Ascending aorta (tissue), 2 donors: ENCODE data around the gene WAC. TPM values are rescaled to one million over a fixed set of nuclear protein-coding genes. Genes with fewer than 3 reads are reported as not detected.

Experiments used
- DNase-seq, 2 donors: peaks; one replicate each; pipeline ENCODE4 v3.0.0-alpha.2; 2019; ENCODE audit warnings: low spot score in 2 of 2
- H3K27ac ChIP-seq, 2 donors: fragments of 200-600 bp; sonication (generic); one replicate each; pipeline ENCODE4 v1.5.1; 2016 to 2017; ENCODE audit warnings: mild to moderate bottlenecking in 1 of 2
- H3K27me3 ChIP-seq: fragments of 200-600 bp; sonication (generic); one replicate; pipeline ENCODE4 v1.5.1; 2017
- H3K36me3 ChIP-seq, 2 donors: fragments of 200-600 bp; sonication (generic); one replicate each; pipeline ENCODE4 v1.5.1; 2016
- H3K4me1 ChIP-seq, 2 donors: fragments of 200-600 bp; sonication (generic); one replicate each; pipeline ENCODE4 v1.5.1; 2016 to 2017; ENCODE audit warnings: mild to moderate bottlenecking in 1 of 2
- H3K4me3 ChIP-seq, 2 donors: fragments of 200-600 bp; sonication (generic); one replicate each; pipeline ENCODE4 v1.5.1; 2016 to 2017; ENCODE audit warnings: mild to moderate bottlenecking in 1 of 2
- H3K9me3 ChIP-seq, 2 donors: fragments of 200-600 bp; sonication (generic); one replicate each; pipeline ENCODE4 v1.5.1; 2016
- intact Hi-C: fragments of 100-400 bp; cut with DNase I; formaldehyde crosslinking; loops from one replicate; pipeline ENCODE4 v1.15.1; 2023
- total RNA-seq: library from RNA; depleted of rRNA; stranded (reverse); fragments of >200 nt; gene quantifications from one replicate; pipeline ENCODE4 v1.1.0, GENCODE V29; 2016
- TF ChIP-seq, protein P1 (sequence below), 3 experiments: fragments of 200-600 bp in 2 of 3; fragments of 450-650 bp in 1 of 3; sonication (generic) in 2 of 3; IDR thresholded peaks; one replicate each; pipeline ENCODE4 v1.5.1; 2016 to 2019; ENCODE audit warnings: antibody characterized with exemption in 3 of 3, mild to moderate bottlenecking in 1 of 3, moderate library complexity in 1 of 3

The WAC gene
- total RNA-seq, 1 donor from 2014 or later = 30.5 TPM

DNA sequence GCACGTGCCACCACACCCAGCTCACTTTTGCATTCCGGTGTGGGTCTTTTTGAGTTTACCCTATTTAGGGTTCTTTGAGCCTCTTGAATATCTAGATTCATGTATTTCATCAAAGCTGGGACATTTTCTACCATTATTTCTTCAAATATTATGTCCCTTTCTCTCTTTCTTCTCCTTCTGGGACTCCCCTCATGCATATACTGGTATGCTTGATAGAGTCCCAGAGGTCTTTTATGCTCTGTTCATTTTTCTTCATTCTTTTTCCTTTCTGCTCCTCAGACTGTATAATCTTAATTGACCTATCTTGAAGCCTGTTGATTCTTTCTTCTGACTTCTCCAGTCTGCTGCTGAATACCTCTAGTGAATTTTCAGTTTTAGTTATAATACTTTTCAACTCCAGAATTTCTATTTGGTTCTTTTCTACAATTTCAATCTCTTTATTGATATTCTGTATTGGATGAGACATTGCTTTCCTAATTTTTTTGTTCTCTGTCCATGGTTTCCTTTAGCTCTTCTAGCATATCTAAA is 9.1 kb upstream of the WAC start:
- Histone ChIP-seq H3K27me3 (no peaks in the 10 kb centered on the region), H3K4me3 (no peak overlapping the region), H3K27ac (no peak overlapping the region), H3K4me1 (no peaks in the 10 kb centered on the region), H3K36me3 (peaks cover 10 to 27% of the 10 kb centered on the region in 2 donors), H3K9me3 (peaks cover 0 to 43% of the 10 kb centered on the region in 2 donors)
- no peak for DNase-seq
- TF ChIP-seq, protein P1, sequence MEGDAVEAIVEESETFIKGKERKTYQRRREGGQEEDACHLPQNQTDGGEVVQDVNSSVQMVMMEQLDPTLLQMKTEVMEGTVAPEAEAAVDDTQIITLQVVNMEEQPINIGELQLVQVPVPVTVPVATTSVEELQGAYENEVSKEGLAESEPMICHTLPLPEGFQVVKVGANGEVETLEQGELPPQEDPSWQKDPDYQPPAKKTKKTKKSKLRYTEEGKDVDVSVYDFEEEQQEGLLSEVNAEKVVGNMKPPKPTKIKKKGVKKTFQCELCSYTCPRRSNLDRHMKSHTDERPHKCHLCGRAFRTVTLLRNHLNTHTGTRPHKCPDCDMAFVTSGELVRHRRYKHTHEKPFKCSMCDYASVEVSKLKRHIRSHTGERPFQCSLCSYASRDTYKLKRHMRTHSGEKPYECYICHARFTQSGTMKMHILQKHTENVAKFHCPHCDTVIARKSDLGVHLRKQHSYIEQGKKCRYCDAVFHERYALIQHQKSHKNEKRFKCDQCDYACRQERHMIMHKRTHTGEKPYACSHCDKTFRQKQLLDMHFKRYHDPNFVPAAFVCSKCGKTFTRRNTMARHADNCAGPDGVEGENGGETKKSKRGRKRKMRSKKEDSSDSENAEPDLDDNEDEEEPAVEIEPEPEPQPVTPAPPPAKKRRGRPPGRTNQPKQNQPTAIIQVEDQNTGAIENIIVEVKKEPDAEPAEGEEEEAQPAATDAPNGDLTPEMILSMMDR (IDR thresholded peaks at IDR 0.05) = no peak
- intact Hi-C loops = no loop called here

DNA sequence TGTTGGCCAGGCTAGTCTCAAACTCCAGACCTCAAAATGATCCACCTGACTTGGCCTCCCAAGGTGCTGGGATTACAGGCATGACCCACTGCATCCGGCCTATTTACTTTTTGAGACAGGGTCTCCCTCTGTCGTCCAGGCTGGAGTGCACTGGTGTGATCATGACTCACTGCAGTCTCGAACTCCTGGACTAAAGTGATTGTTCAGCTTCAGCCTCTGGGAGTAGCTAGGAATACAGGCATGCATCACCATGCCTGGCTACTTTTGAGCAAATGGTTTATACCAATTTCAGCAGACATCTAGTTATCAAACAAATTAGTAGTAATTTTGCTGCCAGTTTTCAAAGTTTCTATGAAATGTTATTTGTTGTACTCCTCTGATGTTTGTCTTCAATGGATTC is 2.2 kb upstream of the WAC start:
- TF ChIP-seq, protein P1 (IDR thresholded peaks at IDR 0.05) = no peak
- peaks cover 4 to 8% of the 10 kb centered on the region in 2 donors for H3K36me3 ChIP-seq
- H3K9me3 ChIP-seq = no peaks in the 10 kb centered on the region
- no peak overlapping the region for H3K27ac ChIP-seq
- no peak for DNase-seq
- intact Hi-C loops = loop anchor here (10.0 kb wide), 1 partner anchor 226 kb away; the partner anchor contains the start of gene MPP7
- H3K27me3 ChIP-seq = no peaks in the 10 kb centered on the region
- H3K4me3 ChIP-seq = no peak overlapping the region
- H3K4me1 ChIP-seq = peaks cover 0 to 19% of the 10 kb centered on the region in 2 donors

DNA sequence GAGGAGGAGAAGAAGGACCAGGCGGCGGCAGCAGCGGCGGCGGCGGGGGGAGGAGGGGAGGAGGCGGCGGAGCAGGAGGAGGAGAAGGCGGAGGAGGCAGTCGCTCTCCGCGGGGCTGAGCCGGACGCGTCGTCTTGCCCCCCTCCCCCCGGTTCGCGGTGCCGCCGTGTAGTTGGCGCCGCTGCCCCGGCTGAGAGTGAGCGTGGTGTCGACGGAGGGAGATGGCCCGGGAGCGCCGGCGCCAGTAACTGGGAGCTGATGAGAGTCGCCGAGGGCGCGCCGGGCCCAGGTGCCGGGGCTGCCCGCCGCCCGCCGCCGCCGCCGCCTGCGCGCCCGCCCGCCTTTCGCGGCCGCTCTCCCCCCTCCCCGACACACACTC is 257 bp downstream of the WAC start:
- DNase-seq = no peak
- peak overlapping the region; percentile 96 to 98 for H3K4me3 ChIP-seq
- TF ChIP-seq, protein P1 (IDR thresholded peaks at IDR 0.05) = no peak
- peaks cover 0 to 19% of the 10 kb centered on the region in 2 donors for H3K4me1 ChIP-seq
- peaks cover 23 to 26% of the 10 kb centered on the region in 2 donors for H3K36me3 ChIP-seq
- H3K27me3 ChIP-seq = no peaks in the 10 kb centered on the region
- peak overlapping the region; percentile 99 to 100 for H3K27ac ChIP-seq
- intact Hi-C loops = loop anchor here (1.0 to 10.0 kb wide), 2 partner anchors 228 to 1029 kb away; partner anchors contain the start of genes MPP7 and RAB18
- no peaks in the 10 kb centered on the region for H3K9me3 ChIP-seq

DNA sequence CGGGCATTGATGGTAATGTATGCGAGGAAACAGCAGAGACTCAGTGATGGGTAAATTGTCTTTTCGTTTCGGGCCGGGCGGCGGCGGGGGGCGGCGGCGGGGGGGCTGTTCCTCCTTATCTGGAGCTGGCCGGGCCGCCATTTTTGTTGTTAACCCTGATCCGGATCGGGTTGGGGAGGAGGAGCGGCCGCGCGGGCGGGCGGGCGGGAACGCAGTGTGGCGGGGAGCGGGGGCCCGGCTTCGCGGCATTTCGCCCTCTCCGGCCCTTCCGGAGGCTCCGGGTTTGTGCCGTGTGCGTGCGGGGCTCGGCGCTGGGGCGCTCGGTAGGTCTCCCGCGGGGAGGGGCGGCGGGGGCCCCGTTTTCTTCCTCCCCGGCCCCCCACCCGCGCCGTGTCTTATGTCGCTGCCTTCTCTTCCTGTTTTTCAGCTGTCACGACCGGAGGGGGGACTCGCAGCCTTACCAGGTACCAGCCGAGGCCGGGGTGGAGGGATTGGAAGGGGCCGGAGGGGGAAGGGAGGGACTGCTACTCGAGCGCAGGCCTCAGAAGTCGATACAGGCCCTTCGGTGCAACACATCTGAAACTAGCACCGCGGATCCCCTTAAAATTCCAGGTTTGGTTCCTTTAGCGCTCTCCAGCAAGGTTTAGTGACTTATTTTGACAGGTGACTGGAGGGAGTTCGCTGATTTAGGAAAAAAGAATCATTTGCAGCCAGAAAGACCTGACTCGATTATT is 820 bp downstream of the WAC start:
- intact Hi-C loops = loop anchor here (1.0 to 10.0 kb wide), 2 partner anchors 229 to 1029 kb away; partner anchors contain the start of genes MPP7 and RAB18
- peaks cover 28 to 32% of the 10 kb centered on the region in 2 donors for H3K36me3 ChIP-seq

DNA sequence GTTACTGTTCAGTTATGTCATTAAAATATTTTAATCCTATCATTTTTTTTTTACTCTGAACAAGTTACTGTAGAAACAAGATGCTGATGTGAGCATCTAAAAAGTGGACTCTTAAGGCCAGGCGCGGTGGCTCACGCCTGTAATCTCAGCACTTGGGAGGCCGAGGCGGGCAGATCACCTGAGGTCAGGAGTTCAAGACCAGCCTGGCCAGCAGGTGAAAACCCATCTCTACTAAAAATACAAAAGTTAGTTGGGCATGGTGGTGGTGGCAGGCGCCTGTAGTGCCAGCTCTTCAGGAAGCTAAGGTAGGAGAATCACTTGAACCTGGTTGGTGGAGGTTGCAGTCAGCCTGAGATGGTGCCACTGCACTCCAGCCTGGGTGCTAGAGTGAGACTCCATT is 2.9 kb downstream of the WAC start:
- H3K27me3 ChIP-seq = no peaks in the 10 kb centered on the region
- H3K36me3 ChIP-seq = peaks cover 36 to 46% of the 10 kb centered on the region in 2 donors
- DNase-seq = no peak
- intact Hi-C loops = loop anchor here (10.0 kb wide), 1 partner anchor 231 kb away; the partner anchor contains the start of gene MPP7
- H3K9me3 ChIP-seq = no peaks in the 10 kb centered on the region
- TF ChIP-seq, protein P1 (IDR thresholded peaks at IDR 0.05) = no peak
- H3K4me3 ChIP-seq = no peak overlapping the region
- H3K4me1 ChIP-seq = peaks cover 0 to 19% of the 10 kb centered on the region in 2 donors
- H3K27ac ChIP-seq = no peak overlapping the region

More for the DNA sequence above, 820 bp downstream of the WAC start:
- Histone ChIP-seq H3K9me3 (no peaks in the 10 kb centered on the region), H3K27ac (peak overlapping the region; percentile 99 to 100), H3K27me3 (no peaks in the 10 kb centered on the region), H3K4me1 (peaks cover 0 to 19% of the 10 kb centered on the region in 2 donors), H3K4me3 (peak overlapping the region; percentile 96 to 98)
- peak; percentile 14 to 86 for DNase-seq
- TF ChIP-seq, protein P1 (IDR thresholded peaks at IDR 0.05) = no peak
